Prostate gland (tissue), 2 donors: Measurements from ENCODE around the gene CD81.

ENCODE experiments used
- POLR2A ChIP-seq: fragments of 450-650 bp; IDR thresholded peaks from one replicate; pipeline ENCODE4 v1.6.1; 2016; ENCODE audit warnings: antibody characterized with exemption, mild to moderate bottlenecking
- POLR2AphosphoS5 ChIP-seq: sonication (generic); formaldehyde crosslinking; IDR thresholded peaks from one replicate; pipeline ENCODE4 v1.6.1; 2017; ENCODE audit warnings: antibody characterized with exemption
- TF ChIP-seq, protein P1 (sequence below), 4 experiments: fragments of 200-600 bp in 2 of 4; fragments of 450-650 bp in 2 of 4; sonication (generic) in 2 of 4; IDR thresholded peaks; 1 replicate in 3 of 4; 2 replicates in 1 of 4; pipeline ENCODE4 v1.5.1; 2016 to 2019; ENCODE audit warnings: antibody characterized with exemption in 4 of 4, mild to moderate bottlenecking in 2 of 4, moderate library complexity in 2 of 4

DNA sequence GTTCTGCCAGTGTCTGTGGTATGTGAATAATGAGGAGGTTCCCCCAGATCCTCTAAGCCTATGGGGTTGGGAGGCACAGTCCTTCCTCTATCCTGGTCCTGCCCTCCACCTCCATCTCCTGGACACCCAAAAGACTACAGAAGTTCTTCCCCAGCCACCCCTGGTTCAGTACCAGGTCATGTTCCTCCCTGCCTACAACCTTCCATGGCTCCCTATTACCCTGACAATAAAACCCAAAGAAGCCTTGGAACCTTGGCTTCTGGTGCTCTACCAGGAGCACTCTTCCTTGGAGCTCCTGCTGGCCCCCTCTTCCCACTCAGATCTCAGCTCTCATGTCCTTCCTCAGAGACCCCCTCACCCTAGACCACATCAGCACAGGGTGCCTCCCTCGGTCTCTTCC is 54.3 kb downstream of the CD81 start:
- TF ChIP-seq, protein P1, sequence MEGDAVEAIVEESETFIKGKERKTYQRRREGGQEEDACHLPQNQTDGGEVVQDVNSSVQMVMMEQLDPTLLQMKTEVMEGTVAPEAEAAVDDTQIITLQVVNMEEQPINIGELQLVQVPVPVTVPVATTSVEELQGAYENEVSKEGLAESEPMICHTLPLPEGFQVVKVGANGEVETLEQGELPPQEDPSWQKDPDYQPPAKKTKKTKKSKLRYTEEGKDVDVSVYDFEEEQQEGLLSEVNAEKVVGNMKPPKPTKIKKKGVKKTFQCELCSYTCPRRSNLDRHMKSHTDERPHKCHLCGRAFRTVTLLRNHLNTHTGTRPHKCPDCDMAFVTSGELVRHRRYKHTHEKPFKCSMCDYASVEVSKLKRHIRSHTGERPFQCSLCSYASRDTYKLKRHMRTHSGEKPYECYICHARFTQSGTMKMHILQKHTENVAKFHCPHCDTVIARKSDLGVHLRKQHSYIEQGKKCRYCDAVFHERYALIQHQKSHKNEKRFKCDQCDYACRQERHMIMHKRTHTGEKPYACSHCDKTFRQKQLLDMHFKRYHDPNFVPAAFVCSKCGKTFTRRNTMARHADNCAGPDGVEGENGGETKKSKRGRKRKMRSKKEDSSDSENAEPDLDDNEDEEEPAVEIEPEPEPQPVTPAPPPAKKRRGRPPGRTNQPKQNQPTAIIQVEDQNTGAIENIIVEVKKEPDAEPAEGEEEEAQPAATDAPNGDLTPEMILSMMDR (IDR thresholded peaks at IDR 0.05), result no peak
- no peak for TF ChIP-seq POLR2A
- TF ChIP-seq POLR2AphosphoS5, result no peak
